Effector memory CD8-positive, alpha-beta T cell (primary cell): Measurements from ENCODE around the gene RNF227.

Source experiments
- ATAC-seq: fragments of 150-1000 bp; cut with Tn5 transposase; replicated peaks from 2 replicates; pipeline ENCODE4 v1.10.0; 2021; ENCODE audit warnings: mild to moderate bottlenecking, moderate library complexity
- DNase-seq, 3 experiments: peaks; one replicate each; pipeline ENCODE4 v3.0.0; 2021
- H3K27ac Mint-ChIP-seq, 2 donors: one replicate each; pipeline ENCODE4 v1.8.0; 2022; ENCODE audit warnings: mild to moderate bottlenecking in 2 of 2, mixed read lengths in 2 of 2, moderate library complexity in 2 of 2
- H3K27me3 Mint-ChIP-seq, 2 donors: one replicate each; pipeline ENCODE4 v1.8.0; 2022; ENCODE audit warnings: mixed read lengths in 2 of 2
- H3K36me3 Mint-ChIP-seq: one replicate; pipeline ENCODE4 v1.8.0; 2022; ENCODE audit warnings: mild to moderate bottlenecking, moderate library complexity, mixed read lengths; ENCODE audit not compliant: insufficient read depth
- H3K4me1 Mint-ChIP-seq, 2 donors: one replicate each; pipeline ENCODE4 v1.8.0; 2022; ENCODE audit warnings: low read depth in 2 of 2, mixed read lengths in 2 of 2
- H3K4me3 Mint-ChIP-seq, 2 donors: one replicate each; pipeline ENCODE4 v1.8.0; 2022; ENCODE audit warnings: mild to moderate bottlenecking in 2 of 2, mixed read lengths in 2 of 2, moderate library complexity in 2 of 2
- H3K9me3 Mint-ChIP-seq, 2 donors: one replicate each; pipeline ENCODE4 v1.8.0; 2022; ENCODE audit warnings: mixed read lengths in 2 of 2

The RNF227 gene

DNA sequence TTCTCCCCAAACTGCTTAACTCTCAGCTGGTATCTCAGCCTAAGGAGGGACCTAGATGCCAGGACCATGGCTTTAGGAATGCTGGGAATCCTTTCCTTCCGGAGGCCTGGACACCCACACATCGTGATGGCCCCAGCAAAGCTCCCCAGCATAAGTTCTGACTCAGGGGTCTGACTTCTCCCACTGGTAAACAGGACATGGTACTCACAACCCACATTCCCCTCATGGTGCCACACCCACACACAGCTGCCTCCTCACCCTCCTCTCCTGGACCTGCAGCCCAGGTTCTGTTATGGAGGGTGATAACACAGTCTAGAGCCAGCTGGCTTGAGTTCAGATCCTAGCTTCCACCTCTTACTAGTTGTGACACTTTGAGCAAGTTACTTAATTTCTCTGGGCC lies 719 bp upstream of the RNF227 start:
- DNase-seq, result no peak
- no peak for ATAC-seq
- Mint-ChIP-seq H3K27ac (peak overlapping the region; percentile 80 to 89), H3K4me3 (peak overlapping the region; percentile 86 to 88), H3K9me3 (no peaks in the 10 kb centered on the region), H3K4me1 (peaks cover 18 to 20% of the 10 kb centered on the region in 2 donors), H3K36me3 (peaks cover 4% of the 10 kb centered on the region), H3K27me3 (no peaks in the 10 kb centered on the region)

DNA sequence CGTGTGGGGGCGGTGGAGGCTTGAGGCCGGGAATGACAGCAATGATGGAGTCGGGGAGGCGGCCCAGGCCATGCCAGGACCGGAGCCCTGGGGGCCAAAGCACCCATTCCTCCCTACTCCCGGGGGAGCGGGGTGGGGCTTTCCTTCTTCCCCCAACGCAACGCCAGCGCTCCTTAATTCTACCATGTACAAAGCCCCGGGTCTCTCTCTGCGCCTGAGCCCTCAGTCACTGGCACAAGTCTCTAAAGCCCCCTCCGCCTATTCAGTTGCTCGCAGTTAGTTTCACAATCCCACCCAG lies 245 bp upstream of the RNF227 start:
- Mint-ChIP-seq H3K9me3 (no peaks in the 10 kb centered on the region), H3K27ac (peak overlapping the region; percentile 80 to 89), H3K4me3 (peak overlapping the region; percentile 86 to 88), H3K27me3 (no peaks in the 10 kb centered on the region), H3K4me1 (peaks cover 18 to 20% of the 10 kb centered on the region in 2 donors), H3K36me3 (peaks cover 4% of the 10 kb centered on the region)
- ATAC-seq (no peak), DNase-seq (no peak)

DNA sequence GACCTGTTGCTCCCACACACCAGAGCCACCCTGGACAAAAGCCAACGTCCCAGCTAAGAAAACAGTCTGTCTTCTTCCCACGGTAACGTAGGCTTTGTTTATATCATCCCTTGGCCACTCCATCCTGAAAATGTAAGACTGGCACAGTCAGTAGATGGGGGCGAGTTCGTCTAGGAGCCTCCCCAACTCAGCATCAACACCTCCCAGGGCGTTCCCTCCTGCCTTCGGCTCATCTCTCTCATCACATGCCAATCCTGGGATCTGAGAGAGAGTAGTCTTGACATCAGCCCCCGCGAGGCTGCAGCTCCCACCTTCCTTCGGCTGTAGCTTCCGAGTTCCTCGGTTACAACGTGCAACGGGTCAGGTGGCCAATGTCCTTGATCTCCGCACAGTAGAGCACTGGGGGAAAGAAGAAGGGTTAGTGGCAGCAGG lies 894 bp downstream of the RNF227 start:
- H3K4me3 Mint-ChIP-seq, result peak overlapping the region; percentile 86 to 88
- peak; percentile 40 for ATAC-seq
- no peak for DNase-seq
- H3K27me3 Mint-ChIP-seq, result no peaks in the 10 kb centered on the region
- no peaks in the 10 kb centered on the region for H3K9me3 Mint-ChIP-seq
- peaks cover 13% of the 10 kb centered on the region for H3K36me3 Mint-ChIP-seq
- peaks cover 18 to 20% of the 10 kb centered on the region in 2 donors for H3K4me1 Mint-ChIP-seq
- peak overlapping the region; percentile 31 to 89 for H3K27ac Mint-ChIP-seq

DNA sequence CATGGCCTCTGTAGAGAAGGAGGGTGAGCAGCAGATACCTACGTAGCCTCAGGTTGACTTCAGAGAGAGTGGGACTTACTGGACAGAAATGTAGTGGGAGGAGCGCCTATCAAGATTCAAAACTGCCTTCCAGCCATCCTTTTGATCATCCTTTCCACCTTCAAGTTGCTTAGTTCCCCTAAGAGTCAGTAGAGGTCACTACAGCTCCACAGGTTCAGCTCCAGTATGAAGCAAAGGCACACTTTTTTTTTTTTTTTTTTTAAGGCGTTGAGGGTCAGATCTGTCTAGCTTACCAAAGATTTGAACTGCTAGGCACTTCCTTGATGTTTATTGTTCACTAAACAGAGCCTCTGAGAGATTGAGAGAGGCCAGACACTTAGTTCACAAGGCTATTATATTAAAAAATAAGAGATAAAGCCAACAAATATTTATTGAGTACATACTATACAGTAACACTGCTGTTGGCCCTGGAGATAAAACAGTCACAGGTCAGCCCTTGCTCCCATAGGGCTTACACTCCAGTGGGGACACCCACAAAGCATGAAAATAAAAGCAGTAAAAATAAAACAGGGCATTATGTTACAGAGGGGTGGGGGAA lies 3.1 kb downstream of the RNF227 start:
- peaks cover 22% of the 10 kb centered on the region for H3K36me3 Mint-ChIP-seq
- ATAC-seq (peak; percentile 27), DNase-seq (peak; percentile 44 to 47 (median 45))
- H3K27me3 Mint-ChIP-seq, result no peaks in the 10 kb centered on the region
- H3K4me1 Mint-ChIP-seq, result peaks cover 18 to 20% of the 10 kb centered on the region in 2 donors
- peak overlapping the region; percentile 44 for H3K27ac Mint-ChIP-seq
- H3K9me3 Mint-ChIP-seq, result no peaks in the 10 kb centered on the region
- no peak overlapping the region for H3K4me3 Mint-ChIP-seq

DNA sequence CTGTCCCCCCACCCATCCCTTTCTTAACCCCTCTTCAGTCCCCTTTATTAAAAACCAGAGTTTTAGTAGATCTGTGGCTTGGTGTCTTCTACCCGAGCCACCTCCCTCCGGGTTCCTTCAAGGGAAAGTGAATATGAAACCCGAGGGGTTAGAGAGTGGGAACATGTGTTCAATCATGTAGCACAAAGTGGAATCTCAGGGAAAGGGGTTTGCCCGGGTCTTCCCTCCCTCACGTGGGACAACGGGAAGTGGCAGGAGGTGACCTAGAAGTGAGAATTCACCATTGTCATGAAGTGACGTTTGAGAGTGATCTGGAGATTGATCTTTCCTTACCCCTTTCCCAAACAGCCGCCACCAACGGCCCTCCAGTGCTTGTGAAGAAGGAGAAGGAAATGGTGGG lies 5.0 kb downstream of the RNF227 start:
- H3K9me3 Mint-ChIP-seq, result no peaks in the 10 kb centered on the region
- no peaks in the 10 kb centered on the region for H3K27me3 Mint-ChIP-seq
- H3K4me3 Mint-ChIP-seq, result no peak overlapping the region
- H3K36me3 Mint-ChIP-seq, result peaks cover 31% of the 10 kb centered on the region
- H3K4me1 Mint-ChIP-seq, result peaks cover 11 to 13% of the 10 kb centered on the region in 2 donors
- H3K27ac Mint-ChIP-seq, result no peak overlapping the region
- DNase-seq (no peak), ATAC-seq (no peak)

DNA sequence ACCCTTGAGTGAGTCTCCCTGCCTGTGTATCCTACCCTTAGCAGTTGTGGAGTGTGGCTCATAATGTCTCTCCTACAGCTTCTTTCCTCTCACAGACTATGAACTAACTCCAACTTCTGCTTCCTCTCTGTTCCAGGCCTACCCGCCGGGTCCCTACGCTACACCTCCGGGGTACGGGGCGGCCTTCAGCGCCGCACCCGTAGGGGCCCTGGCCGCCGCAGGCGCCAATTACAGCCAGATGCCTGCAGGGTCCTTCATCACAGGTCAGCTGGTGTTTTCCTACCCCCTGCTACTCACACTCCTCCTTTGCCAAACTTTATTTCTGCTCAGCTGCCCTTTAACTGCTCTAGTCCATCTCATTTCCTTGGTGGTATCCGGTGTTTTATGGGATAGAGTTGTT lies 5.4 kb downstream of the RNF227 start:
- ATAC-seq (no peak), DNase-seq (no peak)
- peak overlapping the region in 1 of 2 donors; percentile 83 for H3K27ac Mint-ChIP-seq
- no peaks in the 10 kb centered on the region for H3K9me3 Mint-ChIP-seq
- no peak overlapping the region for H3K4me3 Mint-ChIP-seq
- no peaks in the 10 kb centered on the region for H3K27me3 Mint-ChIP-seq
- peaks cover 35% of the 10 kb centered on the region for H3K36me3 Mint-ChIP-seq
- H3K4me1 Mint-ChIP-seq, result peaks cover 11 to 13% of the 10 kb centered on the region in 2 donors

DNA sequence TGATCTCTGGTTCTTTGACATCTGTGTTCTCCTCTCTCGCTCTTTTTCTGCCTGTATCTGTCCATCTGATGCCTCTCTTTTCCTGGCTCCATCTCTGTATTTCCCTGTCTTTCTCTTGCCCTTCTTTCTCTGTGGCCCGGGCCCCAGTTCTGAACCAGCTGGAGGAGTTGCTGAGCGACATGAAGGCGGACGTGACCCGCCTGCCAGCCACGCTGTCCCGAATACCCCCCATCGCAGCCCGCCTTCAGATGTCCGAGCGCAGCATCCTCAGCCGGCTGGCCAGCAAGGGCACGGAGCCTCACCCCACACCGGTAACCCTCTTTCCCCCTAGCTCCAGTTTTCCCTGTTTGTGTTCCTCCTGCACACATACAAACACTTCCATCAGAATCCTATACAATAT lies 5.8 kb downstream of the RNF227 start:
- H3K4me3 Mint-ChIP-seq, result no peak overlapping the region
- no peaks in the 10 kb centered on the region for H3K27me3 Mint-ChIP-seq
- peaks cover 39% of the 10 kb centered on the region for H3K36me3 Mint-ChIP-seq
- H3K4me1 Mint-ChIP-seq, result peaks cover 7 to 10% of the 10 kb centered on the region in 2 donors
- no peak for DNase-seq
- H3K9me3 Mint-ChIP-seq, result no peaks in the 10 kb centered on the region
- peak overlapping the region in 1 of 2 donors; percentile 83 for H3K27ac Mint-ChIP-seq
- no peak for ATAC-seq

DNA sequence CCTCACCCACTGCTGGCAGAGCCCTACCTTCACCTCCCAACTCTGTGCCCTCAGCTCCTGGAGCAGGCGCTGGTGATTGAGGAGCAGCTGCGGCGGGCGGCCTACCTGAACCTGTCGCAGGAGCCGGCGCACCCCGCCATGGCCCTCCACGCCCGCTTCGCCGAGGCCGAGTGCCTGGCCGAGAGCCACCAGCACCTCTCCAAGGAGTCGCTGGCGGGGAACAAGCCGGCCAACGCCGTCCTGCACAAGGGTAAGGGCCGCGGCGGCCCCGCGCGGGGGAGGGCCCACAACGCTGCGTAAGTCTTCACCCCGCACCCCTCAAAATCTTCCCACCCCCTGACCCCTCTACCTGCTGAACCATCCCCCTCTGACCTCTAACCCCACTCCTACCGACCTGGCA lies 7.0 kb downstream of the RNF227 start:
- H3K9me3 Mint-ChIP-seq, result no peaks in the 10 kb centered on the region
- peaks cover 0 to 4% of the 10 kb centered on the region in 2 donors for H3K4me1 Mint-ChIP-seq
- H3K36me3 Mint-ChIP-seq, result peaks cover 51% of the 10 kb centered on the region
- H3K27me3 Mint-ChIP-seq, result no peaks in the 10 kb centered on the region
- DNase-seq (no peak), ATAC-seq (no peak)
- no peak overlapping the region for H3K27ac Mint-ChIP-seq
- H3K4me3 Mint-ChIP-seq, result no peak overlapping the region

DNA sequence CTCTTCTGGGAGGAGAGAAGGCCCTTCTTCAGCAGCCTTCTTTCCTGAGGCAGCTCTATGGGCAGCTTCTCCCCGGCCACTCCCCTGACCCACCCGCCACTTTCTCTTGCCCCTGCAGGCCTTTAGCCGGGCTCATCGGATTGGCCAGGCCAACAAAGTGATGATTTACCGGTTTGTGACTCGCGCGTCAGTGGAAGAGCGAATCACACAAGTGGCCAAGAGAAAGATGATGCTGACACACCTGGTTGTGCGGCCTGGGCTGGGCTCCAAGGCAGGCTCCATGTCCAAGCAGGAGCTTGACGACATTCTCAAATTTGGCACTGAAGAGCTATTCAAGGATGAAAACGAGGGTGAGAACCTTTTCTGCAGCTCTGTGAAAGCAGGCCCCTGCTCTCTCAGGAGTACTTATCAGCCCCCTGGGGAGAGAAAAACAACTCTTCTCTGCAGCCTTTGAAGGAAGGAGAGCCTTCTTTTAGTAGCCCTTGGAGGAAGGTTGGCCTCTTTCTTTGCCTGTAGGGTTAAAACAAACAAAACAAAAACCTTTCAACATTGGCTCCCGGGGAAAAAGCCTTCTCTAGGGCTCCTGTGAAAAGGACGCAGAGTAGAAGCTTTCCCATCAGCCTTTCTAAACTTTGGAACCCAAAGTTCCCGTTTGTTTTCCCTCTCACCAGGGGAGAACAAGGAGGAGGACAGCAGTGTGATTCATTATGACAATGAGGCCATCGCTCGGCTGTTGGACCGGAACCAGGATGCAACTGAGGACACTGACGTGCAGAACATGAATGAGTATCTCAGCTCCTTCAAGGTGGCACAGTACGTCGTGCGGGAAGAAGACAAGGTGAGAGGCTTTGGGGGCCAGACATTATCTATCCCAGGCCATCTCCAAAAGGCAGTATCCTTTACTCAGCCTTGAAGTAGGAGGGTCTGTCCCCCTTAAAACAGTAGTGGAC lies 12.7 kb downstream of the RNF227 start:
- no peak for DNase-seq
- Mint-ChIP-seq H3K27ac (peak overlapping the region in 1 of 2 donors; percentile 78), H3K4me1 (no peaks in the 10 kb centered on the region), H3K27me3 (no peaks in the 10 kb centered on the region), H3K9me3 (no peaks in the 10 kb centered on the region), H3K36me3 (peaks cover 88% of the 10 kb centered on the region), H3K4me3 (no peak overlapping the region)
- no peak for ATAC-seq

DNA sequence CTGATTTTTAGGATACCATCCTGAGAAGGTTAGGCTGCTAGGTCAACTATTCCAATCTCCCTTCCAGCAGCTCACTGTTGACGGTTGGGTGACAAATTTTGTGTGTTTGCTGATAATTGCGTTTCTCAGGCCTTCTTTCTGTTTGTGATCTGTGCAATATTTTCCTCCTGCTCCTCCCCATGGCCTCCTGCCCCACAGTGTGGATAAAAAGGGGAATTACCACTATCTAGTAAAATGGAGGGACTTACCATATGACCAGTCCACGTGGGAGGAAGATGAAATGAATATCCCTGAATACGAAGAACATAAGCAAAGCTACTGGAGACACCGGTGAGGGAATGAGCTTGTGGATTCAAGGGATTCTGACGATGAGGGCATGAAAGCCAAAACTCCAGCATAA lies 18.3 kb downstream of the RNF227 start:
- Mint-ChIP-seq H3K4me3 (no peak overlapping the region), H3K27ac (peak overlapping the region in 1 of 2 donors; percentile 27), H3K9me3 (no peaks in the 10 kb centered on the region), H3K4me1 (peaks cover 2 to 18% of the 10 kb centered on the region in 2 donors), H3K36me3 (peaks cover 89% of the 10 kb centered on the region), H3K27me3 (no peaks in the 10 kb centered on the region)
- DNase-seq, result no peak
- ATAC-seq, result peak; percentile 66

DNA sequence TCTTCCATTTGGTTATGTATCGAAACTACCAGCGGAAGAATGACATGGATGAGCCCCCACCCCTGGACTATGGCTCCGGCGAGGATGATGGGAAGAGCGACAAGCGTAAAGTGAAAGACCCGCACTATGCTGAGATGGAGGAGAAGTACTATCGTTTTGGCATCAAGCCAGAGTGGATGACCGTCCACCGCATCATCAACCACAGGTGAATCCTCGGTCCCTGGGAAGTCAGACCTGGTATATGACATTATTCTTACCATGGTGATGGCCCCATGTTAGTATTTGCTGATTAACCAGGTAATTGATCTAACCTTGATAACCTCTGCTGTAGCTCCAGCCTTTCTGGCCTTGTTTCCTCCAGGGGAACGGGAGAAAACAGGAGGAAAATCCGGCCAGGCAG lies 19.0 kb downstream of the RNF227 start:
- ATAC-seq, result no peak
- H3K4me3 Mint-ChIP-seq, result no peak overlapping the region
- H3K27me3 Mint-ChIP-seq, result no peaks in the 10 kb centered on the region
- peaks cover 2 to 18% of the 10 kb centered on the region in 2 donors for H3K4me1 Mint-ChIP-seq
- no peak for DNase-seq
- peak overlapping the region; percentile 16 to 44 for H3K27ac Mint-ChIP-seq
- no peaks in the 10 kb centered on the region for H3K9me3 Mint-ChIP-seq
- peaks cover 91% of the 10 kb centered on the region for H3K36me3 Mint-ChIP-seq

DNA sequence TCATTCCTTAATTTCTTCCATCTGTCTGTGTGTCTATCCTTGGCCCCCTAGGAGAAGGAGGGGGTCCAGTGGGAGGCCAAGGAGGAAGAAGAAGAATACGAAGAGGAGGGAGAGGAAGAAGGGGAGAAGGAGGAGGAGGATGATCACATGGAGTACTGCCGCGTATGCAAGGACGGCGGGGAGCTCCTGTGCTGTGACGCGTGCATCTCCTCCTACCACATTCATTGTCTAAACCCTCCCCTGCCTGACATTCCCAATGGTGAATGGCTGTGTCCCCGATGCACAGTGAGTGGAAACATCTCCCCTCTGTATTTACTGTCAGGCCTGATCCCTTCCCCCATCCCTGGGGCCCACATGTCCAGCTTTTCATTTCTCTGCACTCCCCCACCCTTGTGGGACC lies 21.2 kb downstream of the RNF227 start:
- H3K27ac Mint-ChIP-seq, result peak overlapping the region; percentile 20 to 67
- DNase-seq, result no peak
- H3K4me3 Mint-ChIP-seq, result no peak overlapping the region
- H3K36me3 Mint-ChIP-seq, result peaks cover 89% of the 10 kb centered on the region
- peaks cover 2 to 28% of the 10 kb centered on the region in 2 donors for H3K4me1 Mint-ChIP-seq
- no peaks in the 10 kb centered on the region for H3K27me3 Mint-ChIP-seq
- no peak for ATAC-seq
- H3K9me3 Mint-ChIP-seq, result no peaks in the 10 kb centered on the region

DNA sequence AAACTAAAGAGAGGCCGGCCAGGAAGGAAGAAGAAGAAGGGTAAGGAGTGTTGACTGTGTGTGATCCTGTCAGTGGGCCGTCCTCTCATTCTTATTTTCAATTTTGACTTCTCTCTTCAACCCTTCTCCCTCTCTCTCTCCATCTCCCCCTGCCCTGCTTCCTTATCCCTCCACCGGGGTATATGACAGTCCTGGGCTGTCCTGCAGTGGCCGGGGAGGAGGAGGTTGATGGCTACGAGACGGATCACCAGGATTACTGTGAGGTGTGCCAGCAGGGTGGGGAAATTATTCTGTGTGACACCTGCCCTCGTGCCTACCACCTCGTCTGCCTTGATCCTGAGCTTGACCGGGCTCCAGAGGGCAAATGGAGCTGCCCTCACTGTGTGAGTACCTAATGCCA lies 21.9 kb downstream of the RNF227 start:
- no peak overlapping the region for H3K4me3 Mint-ChIP-seq
- H3K27ac Mint-ChIP-seq, result peak overlapping the region in 1 of 2 donors; percentile 20
- H3K36me3 Mint-ChIP-seq, result peaks cover 89% of the 10 kb centered on the region
- H3K9me3 Mint-ChIP-seq, result no peaks in the 10 kb centered on the region
- DNase-seq (no peak), ATAC-seq (no peak)
- no peaks in the 10 kb centered on the region for H3K27me3 Mint-ChIP-seq
- peaks cover 2 to 28% of the 10 kb centered on the region in 2 donors for H3K4me1 Mint-ChIP-seq
